ES-I3 (cell line): ENCODE measurements around the gene TSPO2.
A peak's percentile ranks its signal among the peaks of the same experiment; 100 is the strongest.
"Not testable (repeated sequence)": the region's sequence is repeated elsewhere in the genome, so short reads cannot be mapped to it uniquely, and the experiment has no call there.

ENCODE experiments used
- H3K36me3 ChIP-seq: 2 replicates; pipeline ENCODE4 v1.6.1; 2013; ENCODE audit warnings: mild to moderate bottlenecking, low read length, control low read depth, moderate library complexity; ENCODE audit not compliant: insufficient read depth
- H3K4me1 ChIP-seq: 2 replicates; pipeline ENCODE4 v1.6.1; 2013; ENCODE audit warnings: mild to moderate bottlenecking, control low read depth, low read length; ENCODE audit not compliant: insufficient read depth
- H3K9ac ChIP-seq: 2 replicates; pipeline ENCODE4 v1.6.1; 2013; ENCODE audit warnings: low read depth, mild to moderate bottlenecking, low read length, moderate library complexity
- H3K9me3 ChIP-seq: 2 replicates; pipeline ENCODE4 v1.6.1; 2013; ENCODE audit warnings: mild to moderate bottlenecking, low read length, moderate library complexity; ENCODE audit not compliant: control insufficient read depth, insufficient read depth

Gene TSPO2

GRCh38 chr6:41042226-41043055, at the start of gene TSPO2:
Gene TSPO2, plus strand, starts transcription at chr6:41042467. Its CDS starts 519 bp downstream, at chr6:41042986.
- Histone ChIP-seq H3K9me3 (no peaks in the 10 kb centered on the region), H3K9ac (no peak within 1 kb of the TSS), H3K36me3 (no peaks in the 10 kb centered on the region), H3K4me1 (peaks cover 23% of the 10 kb centered on the region; the same call in 1 of the 2 replicates)

DNA sequence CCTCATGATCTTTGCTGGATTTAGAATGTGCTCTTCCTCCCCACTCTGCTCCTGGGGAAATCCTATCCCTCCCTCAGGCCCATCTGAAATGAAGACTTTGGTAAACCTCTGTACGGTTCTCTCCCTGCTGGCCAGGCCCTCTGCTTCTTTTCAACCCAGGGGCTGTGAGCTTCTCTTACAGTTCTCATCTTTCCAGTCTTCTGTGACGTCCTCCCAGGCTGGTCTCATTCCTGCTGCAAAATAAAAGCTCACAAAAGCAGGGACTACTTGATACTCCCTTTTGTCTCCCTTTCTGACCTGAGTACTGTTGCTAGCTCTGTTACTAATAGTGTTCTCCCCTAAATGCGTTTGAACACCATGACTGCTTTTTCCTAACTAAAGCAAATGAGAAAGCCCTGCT, 49.5 kb upstream of the TSPO2 start:
- H3K36me3 ChIP-seq: no peaks in the 10 kb centered on the region
- no peak overlapping the region for H3K9ac ChIP-seq

GRCh38 chr6:40996591-40997233, 45.6 kb upstream of the TSPO2 start:
- Histone ChIP-seq H3K9ac (peak overlapping the region; percentile 24; the same call in 1 of the 2 replicates), H3K4me1 (peaks cover 49% of the 10 kb centered on the region), H3K9me3 (no peaks in the 10 kb centered on the region), H3K36me3 (no peaks in the 10 kb centered on the region)

More for the DNA sequence above, 49.5 kb upstream of the TSPO2 start:
- Histone ChIP-seq H3K4me1 (peaks cover 21% of the 10 kb centered on the region), H3K9me3 (no peaks in the 10 kb centered on the region)

GRCh38 chr6:40997234-40997957, 44.9 kb upstream of the TSPO2 start:
- peak overlapping the region; percentile 24; the same call in 1 of the 2 replicates for H3K9ac ChIP-seq
- H3K36me3 ChIP-seq: no peaks in the 10 kb centered on the region
- no peaks in the 10 kb centered on the region for H3K9me3 ChIP-seq
- peaks cover 49% of the 10 kb centered on the region for H3K4me1 ChIP-seq

- Histone ChIP-seq H3K36me3 (no peaks in the 10 kb centered on the region), H3K9me3 (no peaks in the 10 kb centered on the region), H3K4me1 (peaks cover 49% of the 10 kb centered on the region), H3K9ac (no peak overlapping the region)
These were observed 43.6 kb upstream of the TSPO2 start for GRCh38 chr6:40998661-40999060.

- Histone ChIP-seq H3K36me3 (no peaks in the 10 kb centered on the region), H3K9ac (no peak overlapping the region), H3K4me1 (peaks cover 49% of the 10 kb centered on the region), H3K9me3 (no peaks in the 10 kb centered on the region)
These were observed 42.7 kb upstream of the TSPO2 start for GRCh38 chr6:40999569-40999968.

DNA sequence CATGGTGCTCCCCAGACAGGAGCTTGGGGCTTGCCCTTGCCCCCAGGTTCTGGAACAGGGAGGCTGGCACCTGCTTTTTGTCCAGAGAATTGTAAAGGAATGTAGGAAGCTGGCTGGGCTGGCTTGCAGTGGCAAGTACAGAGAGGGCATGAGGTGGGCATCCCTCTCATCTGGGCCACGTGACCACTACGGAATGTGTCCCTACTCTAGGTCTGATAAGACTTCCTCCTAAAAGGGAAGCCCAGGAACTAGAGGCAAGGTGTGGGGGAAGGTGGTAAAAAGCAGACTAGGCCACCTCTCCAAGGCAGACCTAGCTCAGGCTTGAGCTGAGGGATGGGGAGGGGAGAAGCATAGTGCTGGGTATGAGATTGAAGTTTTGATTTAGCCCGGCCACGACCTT, 42.0 kb upstream of the TSPO2 start:
- Histone ChIP-seq H3K36me3 (no peaks in the 10 kb centered on the region), H3K9ac (no peak overlapping the region), H3K4me1 (peaks cover 46% of the 10 kb centered on the region), H3K9me3 (no peaks in the 10 kb centered on the region)

GRCh38 chr6:41002168-41002567, 40.1 kb upstream of the TSPO2 start:
- Histone ChIP-seq H3K9me3 (no peaks in the 10 kb centered on the region), H3K9ac (no peak overlapping the region), H3K4me1 (peaks cover 31% of the 10 kb centered on the region), H3K36me3 (no peaks in the 10 kb centered on the region)

GRCh38 chr6:41006217-41006616, 36.0 kb upstream of the TSPO2 start:
- not testable (repeated sequence) for H3K9me3 ChIP-seq, H3K4me1 ChIP-seq, H3K9ac ChIP-seq, H3K36me3 ChIP-seq

GRCh38 chr6:41006980-41007379, 35.3 kb upstream of the TSPO2 start:
- H3K9me3 ChIP-seq, H3K9ac ChIP-seq, H3K4me1 ChIP-seq, H3K36me3 ChIP-seq: not testable (repeated sequence)

DNA sequence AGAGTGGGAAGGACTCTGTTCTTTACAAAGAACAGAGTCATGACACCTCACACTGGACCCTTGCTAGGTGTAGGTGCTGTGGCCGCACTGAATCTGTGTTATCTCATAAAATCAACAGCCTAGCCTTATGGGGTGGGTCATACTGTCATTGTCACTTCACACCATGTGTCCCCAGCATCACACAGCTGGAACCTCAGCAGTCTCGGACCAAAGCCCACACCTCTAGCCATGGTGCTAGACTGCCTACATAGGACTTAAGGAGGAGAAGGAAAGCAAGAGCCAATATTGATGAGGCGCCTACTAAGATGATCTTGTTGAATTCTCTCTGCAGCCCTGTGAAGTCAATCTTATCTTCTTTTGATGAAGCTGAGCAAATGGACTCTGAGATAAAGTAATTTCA, 34.3 kb upstream of the TSPO2 start:
- Histone ChIP-seq H3K4me1 (no peaks in the 10 kb centered on the region), H3K36me3 (no peaks in the 10 kb centered on the region), H3K9me3 (no peaks in the 10 kb centered on the region), H3K9ac (no peak overlapping the region)

DNA sequence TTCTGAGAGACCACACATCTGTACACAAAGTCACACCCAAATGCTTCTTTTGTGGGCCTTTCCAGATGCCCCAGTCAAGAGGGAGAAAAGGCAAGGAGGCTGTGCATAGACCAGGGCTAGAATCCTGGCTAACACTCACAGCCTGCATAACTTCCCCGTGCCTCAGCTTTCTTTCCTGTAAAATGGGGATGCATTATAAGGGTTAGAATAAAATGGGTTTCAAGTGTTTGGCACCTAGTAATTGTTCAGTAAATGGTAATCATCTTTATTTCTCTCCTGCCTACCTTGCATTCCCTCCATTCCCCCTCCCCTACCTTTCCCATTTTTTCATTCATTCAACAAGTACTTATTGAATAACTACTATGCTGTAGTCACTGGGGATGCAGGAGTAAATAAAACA, 32.6 kb upstream of the TSPO2 start:
- Histone ChIP-seq H3K9ac (no peak overlapping the region), H3K4me1 (no peaks in the 10 kb centered on the region), H3K9me3 (no peaks in the 10 kb centered on the region), H3K36me3 (no peaks in the 10 kb centered on the region)

DNA sequence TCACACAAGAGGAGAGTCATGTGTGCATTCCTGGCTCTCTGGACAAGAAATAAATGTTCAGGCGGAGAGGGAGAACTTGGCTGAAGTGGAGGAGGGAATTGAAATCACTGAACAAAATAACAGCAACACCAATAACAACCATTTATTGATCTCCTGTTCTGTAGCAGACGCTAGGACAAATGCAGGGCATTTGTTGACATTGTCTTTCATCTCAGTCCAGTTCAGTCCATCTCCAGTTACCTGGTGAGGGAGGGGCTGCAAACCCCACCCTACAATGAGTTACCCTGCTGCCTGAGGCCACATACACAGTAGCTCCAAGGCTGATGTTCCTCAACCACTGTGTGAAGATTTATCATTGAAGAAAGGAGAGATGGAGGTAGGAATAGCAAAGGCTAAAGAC, 30.6 kb upstream of the TSPO2 start:
- Histone ChIP-seq H3K9me3 (no peaks in the 10 kb centered on the region), H3K9ac (no peak overlapping the region), H3K36me3 (no peaks in the 10 kb centered on the region), H3K4me1 (no peaks in the 10 kb centered on the region)

GRCh38 chr6:41013466-41014153, 28.7 kb upstream of the TSPO2 start:
- Histone ChIP-seq H3K4me1 (no peaks in the 10 kb centered on the region), H3K36me3 (no peaks in the 10 kb centered on the region), H3K9ac (no peak overlapping the region), H3K9me3 (no peaks in the 10 kb centered on the region)
